Measurements from ENCODE around the gene NEK8.

- TF ChIP-seq EP300 (IDR thresholded peaks at IDR 0.05) (no peak), POLR2A (IDR thresholded peaks at IDR 0.05) (no peak), CTCF (IDR thresholded peaks at IDR 0.05) (no peak)
Observed at GRCh38 chr17:28765038-28765437, 36.5 kb downstream of the NEK8 start.
